Measurements from ENCODE around the gene RTP5.

Gene RTP5

GRCh38 chr2:241860184-241861078, 9.1 kb upstream of the RTP5 start:
- Histone ChIP-seq H3K27me3 (ENCODE audit: control insufficient read depth in 1 of 2, insufficient read depth in 2 of 2, low read length in 2 of 2) (peaks cover 21 to 46% of the 10 kb centered on the region in 2 donors), H3K36me3 (ENCODE audit: control insufficient read depth in 2 of 2, insufficient read depth in 2 of 2, low read length in 2 of 2) (no peaks in the 10 kb centered on the region), H3K9ac (ENCODE audit: low read length in 2 of 2) (no peak overlapping the region), H3K9me3 (ENCODE audit: control insufficient read depth in 2 of 2, low read length in 2 of 2) (no peaks in the 10 kb centered on the region), H3K4me3 (ENCODE audit: low read length in 2 of 2) (no peak overlapping the region), H3K27ac (ENCODE audit: low read length) (peak overlapping the region; percentile 31), H3K4me1 (ENCODE audit: control insufficient read depth, insufficient read depth, low read length) (peaks cover 12% of the 10 kb centered on the region)

- H3K36me3 ChIP-seq (ENCODE audit: control insufficient read depth in 2 of 2, insufficient read depth in 2 of 2, low read length in 2 of 2): no peaks in the 10 kb centered on the region
- H3K27ac ChIP-seq (ENCODE audit: low read length): no peak overlapping the region
- peaks cover 12% of the 10 kb centered on the region for H3K4me1 ChIP-seq (ENCODE audit: control insufficient read depth, insufficient read depth, low read length)
- H3K27me3 ChIP-seq (ENCODE audit: control insufficient read depth in 1 of 2, insufficient read depth in 2 of 2, low read length in 2 of 2): peaks cover 21 to 53% of the 10 kb centered on the region in 2 donors
- H3K9me3 ChIP-seq (ENCODE audit: control insufficient read depth in 2 of 2, low read length in 2 of 2): no peaks in the 10 kb centered on the region
- H3K4me3 ChIP-seq (ENCODE audit: low read length in 2 of 2): no peak overlapping the region
- H3K9ac ChIP-seq (ENCODE audit: low read length in 2 of 2): no peak overlapping the region
Observed at GRCh38 chr2:241861264-241861663, 8.3 kb upstream of the RTP5 start.

- Histone ChIP-seq H3K9me3 (ENCODE audit: control insufficient read depth in 2 of 2, low read length in 2 of 2) (no peaks in the 10 kb centered on the region), H3K9ac (ENCODE audit: low read length in 2 of 2) (no peak overlapping the region), H3K36me3 (ENCODE audit: control insufficient read depth in 2 of 2, insufficient read depth in 2 of 2, low read length in 2 of 2) (no peaks in the 10 kb centered on the region), H3K27ac (ENCODE audit: low read length) (no peak overlapping the region), H3K4me3 (ENCODE audit: low read length in 2 of 2) (no peak overlapping the region), H3K27me3 (ENCODE audit: control insufficient read depth in 1 of 2, insufficient read depth in 2 of 2, low read length in 2 of 2) (peaks cover 29 to 54% of the 10 kb centered on the region in 2 donors), H3K4me1 (ENCODE audit: control insufficient read depth, insufficient read depth, low read length) (peaks cover 16% of the 10 kb centered on the region)
Observed at GRCh38 chr2:241862093-241862492, 7.4 kb upstream of the RTP5 start.

GRCh38 chr2:241862775-241863535, 6.6 kb upstream of the RTP5 start:
- H3K27me3 ChIP-seq (ENCODE audit: control insufficient read depth in 1 of 2, insufficient read depth in 2 of 2, low read length in 2 of 2): peaks cover 38 to 59% of the 10 kb centered on the region in 2 donors
- no peak overlapping the region for H3K9ac ChIP-seq (ENCODE audit: low read length in 2 of 2)
- no peak overlapping the region for H3K4me3 ChIP-seq (ENCODE audit: low read length in 2 of 2)
- no peaks in the 10 kb centered on the region for H3K36me3 ChIP-seq (ENCODE audit: control insufficient read depth in 2 of 2, insufficient read depth in 2 of 2, low read length in 2 of 2)
- no peaks in the 10 kb centered on the region for H3K9me3 ChIP-seq (ENCODE audit: control insufficient read depth in 2 of 2, low read length in 2 of 2)
- no peak overlapping the region for H3K27ac ChIP-seq (ENCODE audit: low read length)
- H3K4me1 ChIP-seq (ENCODE audit: control insufficient read depth, insufficient read depth, low read length): peaks cover 16% of the 10 kb centered on the region

GRCh38 chr2:241863536-241863954, 6.0 kb upstream of the RTP5 start:
- Histone ChIP-seq H3K36me3 (ENCODE audit: control insufficient read depth in 2 of 2, insufficient read depth in 2 of 2, low read length in 2 of 2) (no peaks in the 10 kb centered on the region), H3K4me1 (ENCODE audit: control insufficient read depth, insufficient read depth, low read length) (peaks cover 20% of the 10 kb centered on the region), H3K9ac (ENCODE audit: low read length in 2 of 2) (no peak overlapping the region), H3K4me3 (ENCODE audit: low read length in 2 of 2) (no peak overlapping the region), H3K9me3 (ENCODE audit: control insufficient read depth in 2 of 2, low read length in 2 of 2) (no peaks in the 10 kb centered on the region), H3K27me3 (ENCODE audit: control insufficient read depth in 1 of 2, insufficient read depth in 2 of 2, low read length in 2 of 2) (peaks cover 41 to 62% of the 10 kb centered on the region in 2 donors), H3K27ac (ENCODE audit: low read length) (no peak overlapping the region)

- Histone ChIP-seq H3K4me3 (ENCODE audit: low read length in 2 of 2) (no peak overlapping the region), H3K4me1 (ENCODE audit: control insufficient read depth, insufficient read depth, low read length) (peaks cover 22% of the 10 kb centered on the region), H3K27me3 (ENCODE audit: control insufficient read depth in 1 of 2, insufficient read depth in 2 of 2, low read length in 2 of 2) (peaks cover 39 to 63% of the 10 kb centered on the region in 2 donors), H3K27ac (ENCODE audit: low read length) (no peak overlapping the region), H3K36me3 (ENCODE audit: control insufficient read depth in 2 of 2, insufficient read depth in 2 of 2, low read length in 2 of 2) (no peaks in the 10 kb centered on the region), H3K9me3 (ENCODE audit: control insufficient read depth in 2 of 2, low read length in 2 of 2) (no peaks in the 10 kb centered on the region), H3K9ac (ENCODE audit: low read length in 2 of 2) (no peak overlapping the region)
Observed at GRCh38 chr2:241864168-241864849, 5.2 kb upstream of the RTP5 start.

- H3K27ac ChIP-seq (ENCODE audit: low read length): no peak overlapping the region
- peaks cover 40 to 61% of the 10 kb centered on the region in 2 donors for H3K27me3 ChIP-seq (ENCODE audit: control insufficient read depth in 1 of 2, insufficient read depth in 2 of 2, low read length in 2 of 2)
- H3K9me3 ChIP-seq (ENCODE audit: control insufficient read depth in 2 of 2, low read length in 2 of 2): no peaks in the 10 kb centered on the region
- H3K9ac ChIP-seq (ENCODE audit: low read length in 2 of 2): no peak overlapping the region
- no peak overlapping the region for H3K4me3 ChIP-seq (ENCODE audit: low read length in 2 of 2)
- H3K36me3 ChIP-seq (ENCODE audit: control insufficient read depth in 2 of 2, insufficient read depth in 2 of 2, low read length in 2 of 2): no peaks in the 10 kb centered on the region
- peaks cover 22% of the 10 kb centered on the region for H3K4me1 ChIP-seq (ENCODE audit: control insufficient read depth, insufficient read depth, low read length)
Observed at GRCh38 chr2:241864850-241865213, 4.7 kb upstream of the RTP5 start.

GRCh38 chr2:241865416-241865956, 4.0 kb upstream of the RTP5 start:
- no peaks in the 10 kb centered on the region for H3K9me3 ChIP-seq (ENCODE audit: control insufficient read depth in 2 of 2, low read length in 2 of 2)
- peaks cover 16% of the 10 kb centered on the region for H3K4me1 ChIP-seq (ENCODE audit: control insufficient read depth, insufficient read depth, low read length)
- no peak overlapping the region for H3K9ac ChIP-seq (ENCODE audit: low read length in 2 of 2)
- H3K27me3 ChIP-seq (ENCODE audit: control insufficient read depth in 1 of 2, insufficient read depth in 2 of 2, low read length in 2 of 2): peaks cover 40 to 58% of the 10 kb centered on the region in 2 donors
- H3K4me3 ChIP-seq (ENCODE audit: low read length in 2 of 2): no peak overlapping the region
- no peaks in the 10 kb centered on the region for H3K36me3 ChIP-seq (ENCODE audit: control insufficient read depth in 2 of 2, insufficient read depth in 2 of 2, low read length in 2 of 2)
- no peak overlapping the region for H3K27ac ChIP-seq (ENCODE audit: low read length)

GRCh38 chr2:241865957-241866789, 3.4 kb upstream of the RTP5 start:
- no peak overlapping the region for H3K4me3 ChIP-seq (ENCODE audit: low read length in 2 of 2)
- no peak overlapping the region for H3K27ac ChIP-seq (ENCODE audit: low read length)
- H3K36me3 ChIP-seq (ENCODE audit: control insufficient read depth in 2 of 2, insufficient read depth in 2 of 2, low read length in 2 of 2): no peaks in the 10 kb centered on the region
- peaks cover 40 to 55% of the 10 kb centered on the region in 2 donors for H3K27me3 ChIP-seq (ENCODE audit: control insufficient read depth in 1 of 2, insufficient read depth in 2 of 2, low read length in 2 of 2)
- H3K9ac ChIP-seq (ENCODE audit: low read length in 2 of 2): no peak overlapping the region
- peaks cover 13% of the 10 kb centered on the region for H3K4me1 ChIP-seq (ENCODE audit: control insufficient read depth, insufficient read depth, low read length)
- H3K9me3 ChIP-seq (ENCODE audit: control insufficient read depth in 2 of 2, low read length in 2 of 2): no peaks in the 10 kb centered on the region
